CD8-positive, alpha-beta memory T cell (primary cell): Measurements from ENCODE around the gene NAB2. TPM values are rescaled to one million over a fixed set of nuclear protein-coding genes. Genes with fewer than 3 reads are reported as not detected.

Experiments used
- CTCF ChIA-PET: fragments of 350-600 bp; sonication (Branson Sonifier 250); formaldehyde crosslinking; loops from one replicate; lab custom pipeline; 2021; ENCODE audit warnings: antibody characterized with exemption; lab: Charles Lee
- POLR2A ChIA-PET: fragments of 350-600 bp; sonication (Branson Sonifier 250); formaldehyde crosslinking; loops from one replicate; lab custom pipeline; 2021; ENCODE audit warnings: antibody characterized with exemption; lab: Charles Lee
- DNase-seq, 5 donors: peaks; one replicate each; pipeline versions ENCODE4 v3.0.0 to v3.0.0-alpha.2; 2020 to 2022; ENCODE audit warnings: mixed read lengths in 1 of 5
- H3K27ac ChIP-seq: one replicate; pipeline ENCODE4 v1.7.0; 2013; ENCODE audit warnings: low read depth, mild to moderate bottlenecking, low read length, moderate library complexity
- H3K27me3 ChIP-seq: 2 replicates; pipeline ENCODE4 v1.7.0; 2013; ENCODE audit warnings: low read length, mild to moderate bottlenecking; ENCODE audit not compliant: insufficient read depth, poor library complexity, severe bottlenecking
- H3K36me3 ChIP-seq: 2 replicates; pipeline ENCODE4 v1.7.0; 2013; ENCODE audit warnings: mild to moderate bottlenecking, low read length, moderate library complexity; ENCODE audit not compliant: insufficient read depth
- H3K4me1 ChIP-seq: 2 replicates; pipeline ENCODE4 v1.7.0; 2013; ENCODE audit warnings: mild to moderate bottlenecking, low read length, moderate library complexity; ENCODE audit not compliant: insufficient read depth
- H3K4me3 ChIP-seq: 2 replicates; pipeline ENCODE4 v1.7.0; 2013; ENCODE audit warnings: mild to moderate bottlenecking, low read length
- H3K9me3 ChIP-seq: 2 replicates; pipeline ENCODE4 v1.7.0; 2013; ENCODE audit warnings: mild to moderate bottlenecking, low read length
- H3K27ac Mint-ChIP-seq, 8 donors: one replicate each; pipeline ENCODE4 v1.8.0; 2020 to 2021; ENCODE audit warnings: mixed read lengths in 8 of 8, mild to moderate bottlenecking in 6 of 8, inconsistent platforms in 3 of 8, moderate library complexity in 3 of 8
- H3K27me3 Mint-ChIP-seq, 2 donors: one replicate each; pipeline ENCODE4 v1.8.0; 2020 to 2021; ENCODE audit warnings: mixed read lengths in 2 of 2, mild to moderate bottlenecking in 1 of 2, moderate library complexity in 1 of 2
- H3K36me3 Mint-ChIP-seq, 3 donors: one replicate each; pipeline ENCODE4 v1.8.0; 2020 to 2021; ENCODE audit warnings: mixed read lengths in 3 of 3, inconsistent platforms in 1 of 3, mild to moderate bottlenecking in 1 of 3
- H3K4me1 Mint-ChIP-seq, 3 donors: one replicate each; pipeline ENCODE4 v1.8.0; 2020 to 2021; ENCODE audit warnings: mixed read lengths in 3 of 3, inconsistent platforms in 1 of 3, mild to moderate bottlenecking in 1 of 3
- H3K4me3 Mint-ChIP-seq, 7 donors: one replicate each; pipeline ENCODE4 v1.8.0; 2020 to 2021; ENCODE audit warnings: mixed read lengths in 7 of 7, mild to moderate bottlenecking in 6 of 7, moderate library complexity in 4 of 7, inconsistent platforms in 2 of 7
- H3K9me3 Mint-ChIP-seq, 5 donors: one replicate each; pipeline ENCODE4 v1.8.0; 2020 to 2022; ENCODE audit warnings: mixed read lengths in 5 of 5, mild to moderate bottlenecking in 3 of 5, moderate library complexity in 2 of 5, inconsistent platforms in 1 of 5
- polyA plus RNA-seq: library from polyadenylated mRNA; unstranded; fragments of 300-500 nt; fragmentation: Illumina TruSeq; gene quantifications from one replicate; pipeline ENCODE4 v1.2.3, GENCODE V29; 2021
- total RNA-seq, 2 experiments: library from RNA; stranded (reverse); gene quantifications; one replicate each; pipeline ENCODE4 v1.2.3, GENCODE V29; 2021

Gene NAB2, protein sequence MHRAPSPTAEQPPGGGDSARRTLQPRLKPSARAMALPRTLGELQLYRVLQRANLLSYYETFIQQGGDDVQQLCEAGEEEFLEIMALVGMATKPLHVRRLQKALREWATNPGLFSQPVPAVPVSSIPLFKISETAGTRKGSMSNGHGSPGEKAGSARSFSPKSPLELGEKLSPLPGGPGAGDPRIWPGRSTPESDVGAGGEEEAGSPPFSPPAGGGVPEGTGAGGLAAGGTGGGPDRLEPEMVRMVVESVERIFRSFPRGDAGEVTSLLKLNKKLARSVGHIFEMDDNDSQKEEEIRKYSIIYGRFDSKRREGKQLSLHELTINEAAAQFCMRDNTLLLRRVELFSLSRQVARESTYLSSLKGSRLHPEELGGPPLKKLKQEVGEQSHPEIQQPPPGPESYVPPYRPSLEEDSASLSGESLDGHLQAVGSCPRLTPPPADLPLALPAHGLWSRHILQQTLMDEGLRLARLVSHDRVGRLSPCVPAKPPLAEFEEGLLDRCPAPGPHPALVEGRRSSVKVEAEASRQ
- total RNA-seq: 10 to 100 TPM; 37.7 to 40.1 TPM
- 1.6 TPM for polyA plus RNA-seq

DNA sequence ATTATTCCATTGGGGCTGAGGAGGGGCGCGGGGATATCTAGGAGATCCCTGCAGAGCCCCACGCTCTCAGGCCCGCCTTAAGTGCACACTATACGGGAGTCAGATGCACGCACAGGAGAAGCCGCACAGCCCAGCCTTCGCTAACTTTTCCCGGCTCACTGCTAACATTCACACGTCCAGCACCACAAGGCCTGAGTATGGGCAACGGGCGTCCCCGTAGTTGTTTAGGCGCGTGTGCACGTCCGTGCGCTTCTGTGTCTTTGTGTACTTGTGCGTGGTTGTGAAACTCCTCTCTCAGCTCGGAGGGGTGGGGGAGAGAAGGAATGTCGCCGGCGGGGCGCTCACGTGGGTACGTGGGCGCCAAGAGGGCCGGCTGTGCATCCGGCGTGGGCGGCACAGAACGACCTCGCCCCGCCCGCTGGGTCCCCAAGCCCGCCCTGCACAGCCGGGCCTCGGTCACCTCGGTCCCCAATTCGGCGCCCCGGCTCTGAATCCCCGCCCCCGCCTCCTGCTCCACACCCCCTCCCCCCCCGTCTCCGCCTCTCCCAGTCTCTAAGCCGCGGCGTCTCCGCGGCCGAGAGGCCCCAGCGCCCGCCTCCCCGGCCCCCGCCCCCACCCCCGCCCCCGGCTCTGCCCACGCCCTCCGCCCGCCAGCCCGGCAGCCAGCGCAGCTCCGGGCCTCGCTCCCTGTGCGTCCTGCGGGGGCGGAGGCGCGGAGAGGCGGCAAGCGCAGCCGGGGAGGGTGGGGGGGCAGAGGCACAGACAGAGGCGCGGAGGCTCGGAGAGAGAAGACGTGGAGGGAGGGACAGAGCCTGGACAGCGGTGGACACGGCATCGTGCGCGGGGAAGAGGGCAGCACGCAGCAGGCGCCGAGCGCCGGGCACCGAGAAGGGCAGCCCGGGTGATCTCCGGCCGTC is at the start of gene NAB2:
Gene NAB2 (plus strand): TSS at position 761 of the 917 bp plus-strand sequence. CDS start 158 bp downstream, outside the sequence.
- H3K9me3 ChIP-seq: no peaks in the 10 kb centered on the region
- peak within 1 kb of the TSS; percentile 92 to 98 (median 94) for H3K4me3 Mint-ChIP-seq
- peak within 1 kb of the TSS; percentile 91 to 100 (median 99) for H3K27ac Mint-ChIP-seq
- peak within 1 kb of the TSS; percentile 92 for H3K4me3 ChIP-seq
- CTCF ChIA-PET: interaction anchor here (0.6 to 14.7 kb wide), 8 partner anchors 9 to 101 kb away, joined by 3 to 195 read pairs (median 4); partner anchors contain the start of gene STAT6
- H3K27me3 ChIP-seq: no peaks in the 10 kb centered on the region
- POLR2A ChIA-PET: interaction anchor here (0.5 to 10.9 kb wide), 8 partner anchors 7 to 663 kb away, joined by 3 to 131 read pairs (median 4); partner anchors contain the start of genes CDK4, NEMP1 and STAT6
- no peaks in the 10 kb centered on the region for H3K9me3 Mint-ChIP-seq
- no peaks in the 10 kb centered on the region for H3K27me3 Mint-ChIP-seq
- H3K36me3 ChIP-seq: peaks cover 18% of the 10 kb centered on the region
- H3K4me1 Mint-ChIP-seq: peaks cover 43 to 61% (median 52%) of the 10 kb centered on the region in 3 donors
- peak; percentile 90 to 96 (median 93) for DNase-seq
- H3K4me1 ChIP-seq: peaks cover 34% of the 10 kb centered on the region
- H3K27ac ChIP-seq: peak within 1 kb of the TSS; percentile 93
- H3K36me3 Mint-ChIP-seq: peaks cover 0 to 44% (median 0%) of the 10 kb centered on the region in 3 donors

DNA sequence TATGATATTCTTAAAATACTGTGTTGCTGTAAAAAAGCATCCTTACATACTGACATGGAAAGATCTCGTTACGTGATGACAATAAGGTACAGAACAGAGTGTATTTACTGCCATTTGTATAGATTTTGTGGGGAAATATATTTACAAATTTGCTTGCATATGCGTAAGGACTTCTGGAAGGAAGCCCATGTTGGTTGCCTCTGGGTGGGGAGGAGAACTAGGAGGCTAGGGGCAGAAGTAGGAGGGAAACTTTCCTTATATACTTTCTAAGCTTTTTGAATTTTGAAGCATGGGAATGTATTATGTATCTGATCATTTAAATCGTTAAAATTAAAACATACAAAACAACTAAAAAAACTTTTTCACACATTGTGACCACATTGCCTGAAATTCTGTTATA is 48.7 kb upstream of the NAB2 start:
- Histone ChIP-seq H3K4me3 (no peak overlapping the region), H3K4me1 (no peaks in the 10 kb centered on the region), H3K36me3 (no peaks in the 10 kb centered on the region), H3K27ac (no peak overlapping the region), H3K9me3 (no peaks in the 10 kb centered on the region), H3K27me3 (no peaks in the 10 kb centered on the region)
- Mint-ChIP-seq H3K9me3 (no peaks in the 10 kb centered on the region), H3K27me3 (peaks cover 5 to 26% of the 10 kb centered on the region in 2 donors), H3K4me1 (no peaks in the 10 kb centered on the region), H3K36me3 (no peaks in the 10 kb centered on the region), H3K27ac (no peak overlapping the region), H3K4me3 (no peak overlapping the region)
- DNase-seq: no peak
- CTCF ChIA-PET: no interaction called here
- POLR2A ChIA-PET: no interaction called here

DNA sequence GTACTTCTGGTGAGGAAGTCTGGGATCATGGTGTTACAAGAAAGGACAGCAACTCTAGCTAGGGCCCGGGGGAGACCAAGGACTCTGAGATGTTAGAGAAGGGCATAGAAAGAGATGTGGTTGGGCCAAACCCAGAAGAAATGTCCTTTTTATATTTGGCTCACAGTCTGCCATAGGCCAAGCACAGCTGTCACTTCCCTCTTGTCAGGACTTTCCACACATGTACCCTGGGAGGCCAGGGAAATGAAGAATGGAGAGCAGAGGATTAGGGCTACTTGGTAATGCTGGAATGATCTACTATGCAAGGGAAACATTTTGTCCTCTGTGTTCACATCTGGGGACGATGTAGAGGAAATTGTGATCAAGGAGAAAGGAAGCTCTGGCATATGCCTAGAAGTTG is 48.2 kb upstream of the NAB2 start:
- H3K9me3 ChIP-seq: no peaks in the 10 kb centered on the region
- H3K27me3 Mint-ChIP-seq: peaks cover 5 to 30% of the 10 kb centered on the region in 2 donors

DNA sequence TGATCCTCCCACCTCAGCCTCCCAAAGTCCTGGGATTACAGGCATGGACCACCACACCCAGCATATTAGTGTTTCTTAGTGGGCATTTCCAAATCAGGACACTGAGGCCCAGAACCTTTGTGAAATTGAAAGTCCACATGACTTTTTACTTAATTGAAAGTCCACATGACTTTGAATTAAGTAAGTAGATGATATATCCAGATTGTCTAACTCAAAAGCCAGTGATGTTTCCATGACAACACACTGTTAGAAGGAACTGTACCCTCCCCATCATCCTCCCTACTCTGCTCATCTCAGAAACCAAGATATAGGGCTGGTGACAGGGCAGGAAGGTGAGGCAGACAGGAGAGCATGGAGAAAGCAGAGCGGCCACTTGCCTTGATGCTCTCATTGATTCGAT is 46.2 kb upstream of the NAB2 start:
- H3K36me3 ChIP-seq: no peaks in the 10 kb centered on the region
- POLR2A ChIA-PET: no interaction called here
- Mint-ChIP-seq H3K36me3 (no peaks in the 10 kb centered on the region), H3K4me1 (peaks cover 18 to 20% (median 20%) of the 10 kb centered on the region in 3 donors), H3K27me3 (peaks cover 5 to 30% of the 10 kb centered on the region in 2 donors), H3K4me3 (no peak overlapping the region), H3K9me3 (no peaks in the 10 kb centered on the region), H3K27ac (no peak overlapping the region)
- no peak for DNase-seq
- H3K27me3 ChIP-seq: no peaks in the 10 kb centered on the region
- CTCF ChIA-PET: interaction anchor here (1.2 kb wide), 1 partner anchor 20 kb away, joined by 3 read pairs; no protein-coding TSS in a partner anchor
- peaks cover 12% of the 10 kb centered on the region for H3K4me1 ChIP-seq
- H3K27ac ChIP-seq: no peak overlapping the region
- H3K4me3 ChIP-seq: no peak overlapping the region
- H3K9me3 ChIP-seq: no peaks in the 10 kb centered on the region

More for the DNA sequence above, 48.2 kb upstream of the NAB2 start:
- no peak overlapping the region for H3K4me3 Mint-ChIP-seq
- CTCF ChIA-PET: interaction anchor here (1.1 kb wide), 1 partner anchor 142 kb away, joined by 4 read pairs; no protein-coding TSS in a partner anchor
- H3K4me1 ChIP-seq: no peaks in the 10 kb centered on the region
- H3K27me3 ChIP-seq: no peaks in the 10 kb centered on the region
- no peak overlapping the region for H3K4me3 ChIP-seq
- no peak overlapping the region for H3K27ac Mint-ChIP-seq
- H3K27ac ChIP-seq: no peak overlapping the region
- POLR2A ChIA-PET: no interaction called here
- no peak for DNase-seq
- no peaks in the 10 kb centered on the region for H3K36me3 Mint-ChIP-seq
- peaks cover 0 to under 1% (median under 1%) of the 10 kb centered on the region in 3 donors for H3K4me1 Mint-ChIP-seq
- no peaks in the 10 kb centered on the region for H3K9me3 Mint-ChIP-seq
- H3K36me3 ChIP-seq: no peaks in the 10 kb centered on the region

DNA sequence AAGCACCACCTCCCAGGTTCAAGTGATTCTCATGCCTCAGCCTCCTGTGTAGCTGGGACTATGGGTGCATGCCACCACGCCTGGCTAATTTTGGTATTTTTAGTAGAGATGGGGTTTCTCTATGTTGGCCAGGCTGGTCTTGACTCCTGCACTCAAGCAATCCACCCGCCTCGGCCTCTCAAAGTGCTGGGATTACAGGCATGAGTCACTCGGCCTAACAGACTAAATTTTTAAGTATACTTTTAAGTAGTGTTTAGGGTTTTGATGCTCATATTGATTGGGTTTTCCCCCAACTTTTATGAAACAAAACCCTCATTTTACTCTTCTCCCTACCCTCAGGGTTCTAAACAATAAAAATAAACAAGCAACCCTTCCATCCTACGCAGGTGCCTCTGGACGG is 44.4 kb upstream of the NAB2 start:
- CTCF ChIA-PET: no interaction called here

DNA sequence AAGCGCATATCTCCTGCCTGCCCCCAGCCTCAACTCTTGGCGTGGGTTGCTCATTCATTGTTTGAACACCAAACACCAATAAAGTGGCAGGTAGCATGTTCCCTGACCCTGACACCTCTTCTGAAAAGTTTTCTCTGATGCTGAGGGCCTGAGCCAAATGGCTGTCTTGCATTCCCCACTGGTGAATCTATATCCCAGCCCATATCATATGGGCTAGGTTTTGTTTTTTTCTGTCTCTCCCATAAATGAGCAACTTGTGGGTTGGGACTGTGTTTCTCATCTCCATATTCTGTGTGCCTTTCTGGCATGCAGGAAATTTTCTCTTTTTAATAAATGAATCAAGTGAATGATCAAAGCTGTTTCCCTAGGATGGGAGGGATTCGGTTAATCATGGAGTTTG is 44.0 kb upstream of the NAB2 start:
- POLR2A ChIA-PET: no interaction called here
- no peaks in the 10 kb centered on the region for H3K9me3 Mint-ChIP-seq
- H3K27ac ChIP-seq: no peak overlapping the region
- DNase-seq: no peak
- H3K27me3 ChIP-seq: no peaks in the 10 kb centered on the region
- H3K36me3 Mint-ChIP-seq: no peaks in the 10 kb centered on the region
- H3K4me1 ChIP-seq: peaks cover 20% of the 10 kb centered on the region
- CTCF ChIA-PET: no interaction called here
- no peak overlapping the region for H3K4me3 Mint-ChIP-seq
- no peak overlapping the region for H3K4me3 ChIP-seq
- peak overlapping the region in 1 of 8 donors; percentile 40 for H3K27ac Mint-ChIP-seq
- H3K27me3 Mint-ChIP-seq: peaks cover 2 to 30% of the 10 kb centered on the region in 2 donors
- H3K9me3 ChIP-seq: no peaks in the 10 kb centered on the region
- H3K4me1 Mint-ChIP-seq: peaks cover 24 to 29% (median 26%) of the 10 kb centered on the region in 3 donors
- H3K36me3 ChIP-seq: no peaks in the 10 kb centered on the region

More for the DNA sequence above, 44.4 kb upstream of the NAB2 start:
- Histone ChIP-seq H3K4me1 (peaks cover 20% of the 10 kb centered on the region), H3K4me3 (no peak overlapping the region), H3K36me3 (no peaks in the 10 kb centered on the region), H3K9me3 (no peaks in the 10 kb centered on the region), H3K27ac (no peak overlapping the region), H3K27me3 (no peaks in the 10 kb centered on the region)
- peaks cover 24 to 29% (median 26%) of the 10 kb centered on the region in 3 donors for H3K4me1 Mint-ChIP-seq
- no peak overlapping the region for H3K4me3 Mint-ChIP-seq
- H3K36me3 Mint-ChIP-seq: no peaks in the 10 kb centered on the region
- no peak for DNase-seq
- peaks cover 2 to 30% of the 10 kb centered on the region in 2 donors for H3K27me3 Mint-ChIP-seq
- peak overlapping the region in 1 of 8 donors; percentile 40 for H3K27ac Mint-ChIP-seq
- POLR2A ChIA-PET: no interaction called here
- no peaks in the 10 kb centered on the region for H3K9me3 Mint-ChIP-seq

DNA sequence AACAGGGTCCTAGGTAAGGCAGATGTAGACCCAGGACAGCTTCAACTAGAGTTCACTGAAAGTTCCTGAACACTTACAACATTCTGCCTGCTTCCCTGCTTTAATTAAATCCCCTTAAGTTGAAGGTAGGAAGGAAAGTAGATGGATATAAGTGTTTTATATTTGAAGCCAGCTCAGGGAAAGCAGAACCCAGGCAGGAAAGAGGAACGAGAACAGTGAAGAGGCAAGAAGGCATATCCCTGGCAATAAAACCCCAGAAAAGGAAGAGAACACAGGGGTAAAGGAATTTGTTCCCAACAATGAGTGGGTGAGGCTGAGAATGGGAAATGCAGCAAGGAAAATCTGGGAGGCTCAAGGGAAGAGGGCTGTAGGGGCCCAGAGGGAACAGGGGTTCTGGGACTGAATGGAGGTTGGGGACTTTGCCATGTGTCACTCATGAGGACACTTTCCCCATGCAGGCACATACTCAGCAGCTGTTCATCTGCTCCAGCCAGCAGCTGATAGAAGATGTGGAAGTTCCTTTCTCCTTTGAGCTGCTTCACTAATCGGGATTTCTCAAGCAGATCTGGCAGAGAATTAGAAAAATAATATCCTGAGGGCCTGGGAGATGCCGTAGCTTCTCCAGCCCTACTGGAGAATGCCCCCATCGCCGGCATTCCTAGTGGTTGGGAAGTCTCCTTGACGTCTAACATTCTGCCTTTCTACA is 42.7 kb upstream of the NAB2 start:
- Histone ChIP-seq H3K27me3 (no peaks in the 10 kb centered on the region), H3K36me3 (no peaks in the 10 kb centered on the region), H3K27ac (no peak overlapping the region), H3K4me3 (no peak overlapping the region), H3K9me3 (no peaks in the 10 kb centered on the region), H3K4me1 (peaks cover 20% of the 10 kb centered on the region)
- DNase-seq: no peak
- Mint-ChIP-seq H3K27ac (peak overlapping the region in 4 of 8 donors; percentile 8 to 49 (median 24)), H3K9me3 (no peaks in the 10 kb centered on the region), H3K27me3 (peaks cover 3 to 24% of the 10 kb centered on the region in 2 donors), H3K36me3 (no peaks in the 10 kb centered on the region), H3K4me1 (peaks cover 24 to 29% (median 28%) of the 10 kb centered on the region in 3 donors), H3K4me3 (peak overlapping the region in 2 of 7 donors; percentile 43 to 48)
- CTCF ChIA-PET: interaction anchor here (0.8 to 1.3 kb wide), 2 partner anchors 23 to 65 kb away, joined by 3 read pairs; partner anchors contain the start of gene STAT6
- POLR2A ChIA-PET: no interaction called here
